Hepatocyte (in vitro differentiated cells): ENCODE measurements around the gene TREH. TPM values are rescaled to one million over a fixed set of nuclear protein-coding genes. Genes with fewer than 3 reads are reported as not detected.

ENCODE experiments used
- DNase-seq: peaks from one replicate; pipeline ENCODE4 v3.0.0-alpha.2; 2016; ENCODE audit warnings: low spot score
- H2AFZ ChIP-seq: fragments of 200-600 bp; sonication (generic); 2 replicates; pipeline ENCODE4 v1.6.0; 2016; ENCODE audit warnings: antibody characterized with exemption, mild to moderate bottlenecking
- H3K27ac ChIP-seq: fragments of 200-600 bp; sonication (generic); 2 replicates; pipeline ENCODE4 v1.5.1; 2016; ENCODE audit warnings: mild to moderate bottlenecking
- H3K27me3 ChIP-seq: fragments of 200-600 bp; sonication (generic); 2 replicates; pipeline ENCODE4 v1.6.1; 2016
- H3K36me3 ChIP-seq: fragments of 200-600 bp; sonication (generic); replicated peaks from 2 replicates; pipeline ENCODE4 v1.5.1; 2016; ENCODE audit warnings: low read depth; ENCODE audit not compliant: insufficient read depth
- H3K4me1 ChIP-seq: fragments of 200-600 bp; sonication (generic); 2 replicates; pipeline ENCODE4 v1.5.1; 2016; ENCODE audit warnings: mild to moderate bottlenecking, moderate library complexity; ENCODE audit not compliant: insufficient read depth
- H3K4me2 ChIP-seq: fragments of 200-600 bp; sonication (generic); 2 replicates; pipeline ENCODE4 v1.6.0; 2016
- H3K4me3 ChIP-seq: fragments of 200-600 bp; sonication (generic); 2 replicates; pipeline ENCODE4 v1.5.1; 2016; ENCODE audit warnings: mild to moderate bottlenecking
- H3K79me2 ChIP-seq: fragments of 200-600 bp; sonication (generic); 2 replicates; pipeline ENCODE4 v1.6.0; 2017; ENCODE audit warnings: mild to moderate bottlenecking
- H3K9me2 ChIP-seq: fragments of 200-600 bp; sonication (generic); replicated peaks from 2 replicates; pipeline ENCODE4 v1.6.0; 2017; ENCODE audit warnings: mild to moderate bottlenecking; ENCODE audit not compliant: insufficient read depth
- H3K9me3 ChIP-seq: fragments of 200-600 bp; sonication (generic); 2 replicates; pipeline ENCODE4 v1.5.1; 2016; ENCODE audit warnings: low read depth, mild to moderate bottlenecking
- H4K20me1 ChIP-seq: fragments of 200-600 bp; sonication (generic); 2 replicates; pipeline ENCODE4 v1.6.0; 2016; ENCODE audit warnings: mild to moderate bottlenecking; ENCODE audit not compliant: insufficient read depth, poor library complexity, severe bottlenecking
- CTCF ChIP-seq: fragments of 200-600 bp; sonication (generic); IDR thresholded peaks from 2 replicates; pipeline ENCODE4 v1.5.1; 2016; ENCODE audit warnings: antibody characterized with exemption, mild to moderate bottlenecking; ENCODE audit not compliant: poor library complexity
- EZH2 ChIP-seq: fragments of 200-600 bp; sonication (generic); IDR thresholded peaks from 2 replicates; pipeline ENCODE4 v1.6.1; 2016; ENCODE audit warnings: antibody characterized with exemption, mild to moderate bottlenecking, borderline replicate concordance
- EZH2phosphoT487 ChIP-seq: fragments of 200-600 bp; sonication (generic); IDR thresholded peaks from one replicate; pipeline ENCODE4 v1.6.1; 2018; ENCODE audit warnings: antibody characterized with exemption, mild to moderate bottlenecking, low read depth, moderate library complexity; ENCODE audit not compliant: unreplicated experiment, severe bottlenecking
- WGBS: methylation state at CpG from one replicate; pipeline ENCODE4 v1.1.6; 2016; ENCODE audit warnings: low lambda C conversion rate; ENCODE audit errors: missing lambda C conversion rate; 5-methylcytosine and 5-hydroxymethylcytosine counted together
- polyA plus RNA-seq: library from polyadenylated mRNA; unstranded; fragments of >200 nt; fragmentation: Nextera tagmentation; extraction: Ambion mirVana; gene quantifications from 2 replicates; pipeline ENCODE4 v1.2.1, GENCODE V29; 2016
- total RNA-seq: library from RNA; depleted of rRNA; stranded (reverse); fragments of >200 nt; gene quantifications from 2 replicates; pipeline ENCODE4 v1.2.3, GENCODE V29; 2014

TREH gene
- total and polyA plus RNA-seq, 2 experiments from 2014 or later: 6.6 to 10.7 TPM

GRCh38 chr11:118644496-118644895 lies 35.0 kb downstream of the TREH start:
- WGBS: 99% methylated on average over 10 of the region's 10 CpGs
- Histone ChIP-seq H3K9me3 (no peaks in the 10 kb centered on the region), H3K4me1 (peaks cover 9% of the 10 kb centered on the region), H3K36me3 (no peaks in the 10 kb centered on the region), H3K27ac (no peak overlapping the region), H3K4me2 (no peak overlapping the region), H3K4me3 (no peak overlapping the region), H3K79me2 (no peaks in the 10 kb centered on the region), H3K9me2 (no peaks in the 10 kb centered on the region), H4K20me1 (no peaks in the 10 kb centered on the region), H3K27me3 (no peaks in the 10 kb centered on the region), H2AFZ (no peak overlapping the region)
- DNase-seq: no peak
- no peak for TF ChIP-seq EZH2phosphoT487
- TF ChIP-seq EZH2: no peak
- TF ChIP-seq CTCF: no peak

GRCh38 chr11:118643995-118644345 lies 35.5 kb downstream of the TREH start:
- no peaks in the 10 kb centered on the region for H3K36me3 ChIP-seq
- WGBS: 97% methylated on average over 7 of the region's 7 CpGs

GRCh38 chr11:118643142-118643994 lies 36.1 kb downstream of the TREH start:
- Histone ChIP-seq H3K9me2 (no peaks in the 10 kb centered on the region), H3K27ac (peak overlapping the region; percentile 23)
- 84% methylated on average over 6 of the region's 11 CpGs for WGBS

More at GRCh38 chr11:118643995-118644345, 35.5 kb downstream of the TREH start:
- Histone ChIP-seq H3K4me1 (peaks cover 9% of the 10 kb centered on the region), H3K79me2 (no peaks in the 10 kb centered on the region), H2AFZ (no peak overlapping the region), H3K27me3 (no peaks in the 10 kb centered on the region), H3K9me2 (no peaks in the 10 kb centered on the region), H3K4me3 (no peak overlapping the region), H3K27ac (no peak overlapping the region), H3K9me3 (no peaks in the 10 kb centered on the region), H4K20me1 (no peaks in the 10 kb centered on the region), H3K4me2 (no peak overlapping the region)
- TF ChIP-seq EZH2: no peak
- no peak for TF ChIP-seq EZH2phosphoT487
- TF ChIP-seq CTCF: no peak
- no peak for DNase-seq

More at GRCh38 chr11:118643142-118643994, 36.1 kb downstream of the TREH start:
- TF ChIP-seq EZH2phosphoT487: no peak
- no peak for TF ChIP-seq EZH2
- no peak for TF ChIP-seq CTCF
- no peak overlapping the region for H3K4me3 ChIP-seq
- no peak overlapping the region for H3K4me2 ChIP-seq
- no peaks in the 10 kb centered on the region for H4K20me1 ChIP-seq
- H2AFZ ChIP-seq: no peak overlapping the region
- no peaks in the 10 kb centered on the region for H3K9me3 ChIP-seq
- no peaks in the 10 kb centered on the region for H3K27me3 ChIP-seq
- H3K79me2 ChIP-seq: no peaks in the 10 kb centered on the region
- peaks cover 9% of the 10 kb centered on the region for H3K4me1 ChIP-seq
- DNase-seq: no peak
- H3K36me3 ChIP-seq: no peaks in the 10 kb centered on the region
